Measurements from ENCODE around the gene SSR4. TPM values are rescaled to one million over a fixed set of nuclear protein-coding genes. Genes with fewer than 3 reads are reported as not detected.

Gene SSR4
- total RNA-seq, 1 donor from 2014 or later: 183 TPM

DNA sequence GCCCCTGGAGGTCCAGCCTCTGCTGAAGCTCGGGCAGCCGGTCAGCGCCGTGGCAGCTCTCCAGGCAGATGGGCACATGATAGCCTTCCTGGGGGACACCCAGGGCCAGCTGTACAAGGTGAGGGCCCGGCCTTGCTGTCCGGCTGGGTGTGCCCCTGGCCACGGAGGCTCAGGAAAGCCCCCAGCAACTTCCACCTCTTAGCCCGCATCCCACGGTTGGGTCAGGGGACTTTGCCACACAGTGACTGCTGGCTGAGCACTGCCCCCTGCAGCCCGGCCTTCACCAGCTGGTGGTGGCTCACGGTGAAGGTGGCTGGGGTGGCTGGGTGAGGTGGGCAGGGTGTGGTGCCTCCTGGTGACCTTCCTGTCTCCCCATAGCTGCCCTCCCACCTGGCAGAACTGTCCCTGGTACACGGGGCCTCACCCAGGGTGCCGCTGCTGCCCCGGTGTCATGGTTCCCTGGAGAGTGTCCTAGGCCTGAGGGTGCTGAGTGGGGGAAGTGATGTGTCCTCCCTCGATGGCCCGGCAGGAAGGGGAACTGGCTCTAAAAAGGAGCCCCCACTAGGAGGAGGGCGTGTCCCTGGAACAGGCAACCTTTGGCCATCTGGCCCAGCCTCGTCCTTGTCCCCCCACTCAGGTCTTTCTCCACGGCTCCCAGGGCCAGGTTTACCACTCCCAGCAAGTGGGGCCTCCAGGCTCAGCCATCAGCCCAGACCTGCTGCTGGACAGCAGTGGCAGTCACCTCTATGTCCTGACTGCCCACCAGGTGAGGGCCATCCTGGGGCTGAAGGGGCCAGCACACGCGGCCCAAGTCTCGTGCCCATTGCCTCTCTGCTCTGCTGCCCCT, 25.9 kb upstream of the SSR4 start:
- Mint-ChIP-seq H3K27me3 (ENCODE audit: low read depth) (no peaks in the 10 kb centered on the region), H3K4me1 (peaks cover 12% of the 10 kb centered on the region), H3K4me3 (no peak overlapping the region), H3K27ac (ENCODE audit: unreplicated experiment) (no peak overlapping the region), H3K36me3 (ENCODE audit: low read depth) (no peaks in the 10 kb centered on the region), H3K9me3 (no peaks in the 10 kb centered on the region)
- DNase-seq (ENCODE audit: low read depth, low spot score): no peak
- TF ChIP-seq, protein P1, sequence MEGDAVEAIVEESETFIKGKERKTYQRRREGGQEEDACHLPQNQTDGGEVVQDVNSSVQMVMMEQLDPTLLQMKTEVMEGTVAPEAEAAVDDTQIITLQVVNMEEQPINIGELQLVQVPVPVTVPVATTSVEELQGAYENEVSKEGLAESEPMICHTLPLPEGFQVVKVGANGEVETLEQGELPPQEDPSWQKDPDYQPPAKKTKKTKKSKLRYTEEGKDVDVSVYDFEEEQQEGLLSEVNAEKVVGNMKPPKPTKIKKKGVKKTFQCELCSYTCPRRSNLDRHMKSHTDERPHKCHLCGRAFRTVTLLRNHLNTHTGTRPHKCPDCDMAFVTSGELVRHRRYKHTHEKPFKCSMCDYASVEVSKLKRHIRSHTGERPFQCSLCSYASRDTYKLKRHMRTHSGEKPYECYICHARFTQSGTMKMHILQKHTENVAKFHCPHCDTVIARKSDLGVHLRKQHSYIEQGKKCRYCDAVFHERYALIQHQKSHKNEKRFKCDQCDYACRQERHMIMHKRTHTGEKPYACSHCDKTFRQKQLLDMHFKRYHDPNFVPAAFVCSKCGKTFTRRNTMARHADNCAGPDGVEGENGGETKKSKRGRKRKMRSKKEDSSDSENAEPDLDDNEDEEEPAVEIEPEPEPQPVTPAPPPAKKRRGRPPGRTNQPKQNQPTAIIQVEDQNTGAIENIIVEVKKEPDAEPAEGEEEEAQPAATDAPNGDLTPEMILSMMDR (conservative IDR thresholded peaks at IDR 0.05): no peak

DNA sequence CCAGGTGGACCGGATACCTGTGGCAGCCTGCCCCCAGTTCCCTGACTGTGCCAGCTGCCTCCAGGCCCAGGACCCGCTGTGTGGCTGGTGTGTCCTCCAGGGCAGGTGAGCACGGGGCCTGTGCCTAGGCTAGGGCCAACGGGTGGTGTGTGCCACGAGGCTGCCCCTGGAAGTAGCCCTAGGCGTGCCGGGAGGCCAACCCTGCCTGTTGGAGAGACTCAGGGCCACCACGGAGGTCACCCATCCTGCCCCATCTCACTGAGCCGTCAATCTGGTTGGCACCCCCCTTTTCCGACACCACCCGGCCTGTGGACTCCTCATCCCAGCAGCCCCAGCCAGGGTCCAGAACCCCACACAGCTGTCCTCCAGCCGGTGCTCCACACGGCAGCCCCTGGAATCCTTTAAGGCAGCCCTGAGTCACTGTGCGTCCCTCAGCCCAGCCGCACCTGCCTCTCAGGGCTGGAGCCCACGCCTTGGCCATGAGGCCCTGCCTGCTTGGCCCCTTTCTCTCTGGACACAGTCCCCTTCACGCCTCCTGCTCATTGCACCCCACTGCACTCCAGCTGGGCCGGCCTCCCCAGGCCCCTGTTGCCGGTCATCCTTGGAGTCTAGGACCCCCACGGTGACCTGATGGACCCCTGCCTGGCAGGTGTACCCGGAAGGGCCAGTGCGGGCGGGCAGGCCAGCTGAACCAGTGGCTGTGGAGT, 25.2 kb upstream of the SSR4 start:
- DNase-seq (ENCODE audit: low read depth, low spot score): no peak
- Mint-ChIP-seq H3K27ac (ENCODE audit: unreplicated experiment) (no peak overlapping the region), H3K4me1 (peaks cover 8% of the 10 kb centered on the region), H3K36me3 (ENCODE audit: low read depth) (no peaks in the 10 kb centered on the region), H3K9me3 (no peaks in the 10 kb centered on the region), H3K27me3 (ENCODE audit: low read depth) (no peaks in the 10 kb centered on the region), H3K4me3 (no peak overlapping the region)
- TF ChIP-seq, protein P1 (conservative IDR thresholded peaks at IDR 0.05): no peak

DNA sequence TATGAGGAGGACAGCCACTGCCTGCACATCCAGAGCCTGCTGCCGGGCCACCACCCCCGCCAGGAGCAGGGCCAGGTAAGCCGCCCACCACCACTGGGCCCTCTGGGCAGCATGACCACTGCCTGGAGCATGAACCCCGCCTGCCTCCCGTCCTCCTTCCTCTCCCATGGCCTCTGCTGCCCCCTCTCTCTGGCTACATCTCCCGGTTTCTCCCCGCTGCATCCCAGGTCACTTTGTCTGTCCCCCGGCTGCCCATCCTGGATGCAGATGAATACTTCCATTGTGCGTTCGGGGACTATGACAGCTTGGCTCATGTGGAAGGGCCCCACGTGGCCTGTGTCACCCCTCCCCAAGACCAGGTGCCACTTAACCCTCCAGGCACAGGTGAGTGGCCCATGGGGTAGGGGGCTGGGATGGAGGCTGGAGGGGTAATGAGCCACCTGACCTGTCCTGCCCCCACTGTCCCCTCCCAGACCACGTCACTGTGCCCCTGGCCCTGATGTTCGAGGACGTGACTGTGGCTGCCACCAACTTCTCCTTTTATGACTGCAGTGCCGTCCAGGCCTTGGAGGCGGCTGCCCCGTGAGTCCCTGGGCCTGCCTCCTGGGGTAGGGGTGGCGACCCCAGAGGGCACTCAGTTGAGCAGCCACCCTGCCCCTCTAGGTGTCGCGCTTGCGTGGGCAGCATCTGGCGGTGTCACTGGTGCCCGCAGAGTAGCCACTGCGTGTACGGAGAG, 24.4 kb upstream of the SSR4 start:
- Mint-ChIP-seq H3K4me1 (peaks cover 8% of the 10 kb centered on the region), H3K27ac (ENCODE audit: unreplicated experiment) (no peak overlapping the region), H3K36me3 (ENCODE audit: low read depth) (no peaks in the 10 kb centered on the region), H3K9me3 (no peaks in the 10 kb centered on the region), H3K4me3 (no peak overlapping the region), H3K27me3 (ENCODE audit: low read depth) (no peaks in the 10 kb centered on the region)
- TF ChIP-seq, protein P1 (conservative IDR thresholded peaks at IDR 0.05): no peak
- no peak for DNase-seq (ENCODE audit: low read depth, low spot score)

DNA sequence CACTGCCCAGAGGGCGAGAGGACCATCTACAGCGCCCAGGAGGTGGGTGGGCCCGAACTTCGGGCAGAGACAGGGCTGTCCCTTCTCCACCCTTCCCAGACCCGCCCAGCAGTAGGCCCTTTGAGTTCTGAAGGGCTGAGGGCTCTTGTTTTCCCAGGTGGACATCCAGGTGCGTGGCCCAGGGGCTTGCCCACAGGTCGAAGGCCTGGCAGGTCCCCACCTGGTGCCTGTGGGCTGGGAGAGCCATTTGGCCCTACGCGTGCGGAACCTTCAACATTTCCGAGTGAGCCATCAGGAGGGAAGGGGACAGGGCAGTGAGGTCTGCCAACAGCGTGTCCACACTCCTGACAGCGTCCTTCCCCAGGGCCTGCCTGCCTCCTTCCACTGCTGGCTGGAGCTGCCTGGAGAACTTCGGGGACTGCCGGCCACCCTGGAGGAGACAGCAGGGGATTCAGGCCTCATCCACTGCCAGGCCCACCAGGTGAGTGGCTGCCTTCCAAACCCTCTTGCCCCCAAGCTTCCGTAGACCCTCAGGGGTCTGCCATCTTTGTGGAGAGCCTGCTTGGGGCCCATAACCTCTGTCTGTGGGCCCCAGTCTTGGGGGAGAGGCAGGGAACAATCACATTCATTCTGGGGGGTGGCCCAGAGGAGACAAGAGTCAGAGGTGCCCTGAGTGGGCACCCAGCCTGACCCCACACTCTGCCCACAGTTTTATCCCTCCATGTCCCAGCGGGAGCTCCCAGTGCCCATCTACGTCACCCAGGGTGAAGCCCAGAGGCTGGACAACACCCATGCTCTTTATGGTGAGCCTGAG, 23.7 kb upstream of the SSR4 start:
- Mint-ChIP-seq H3K27me3 (ENCODE audit: low read depth) (no peaks in the 10 kb centered on the region), H3K9me3 (no peaks in the 10 kb centered on the region), H3K4me1 (peaks cover 8% of the 10 kb centered on the region), H3K27ac (ENCODE audit: unreplicated experiment) (no peak overlapping the region), H3K4me3 (no peak overlapping the region), H3K36me3 (ENCODE audit: low read depth) (no peaks in the 10 kb centered on the region)
- no peak for DNase-seq (ENCODE audit: low read depth, low spot score)
- TF ChIP-seq, protein P1 (conservative IDR thresholded peaks at IDR 0.05): no peak

Data from neural crest cell (in vitro differentiated cells).